GM19372 (cell line): ENCODE measurements around the gene LRP11.
"Not testable (repeated sequence)": the region's sequence is repeated elsewhere in the genome, so short reads cannot be mapped to it uniquely, and the experiment has no call there.

Experiments used
- ATAC-seq: cut with Tn5 transposase; IDR thresholded peaks from one replicate; pipeline ENCODE4 v1.9.1; 2021; ENCODE audit warnings: mild to moderate bottlenecking, low read depth, moderate library complexity; ENCODE audit not compliant: unreplicated experiment

The LRP11 gene

GRCh38 chr6:149899486-149899885 is 35.3 kb upstream of the LRP11 start:
- no peak for ATAC-seq

- no peak for ATAC-seq
These were observed 34.8 kb upstream of the LRP11 start for GRCh38 chr6:149898966-149899365.

GRCh38 chr6:149897855-149898744 is 33.9 kb upstream of the LRP11 start, which contains the start of gene RAET1E:
RAET1E (minus strand) TSS chr6:149898113; CDS start chr6:149890901, 7,212 bp downstream.
- ATAC-seq, result no peak

GRCh38 chr6:149897015-149897697 is 33.0 kb upstream of the LRP11 start:
- ATAC-seq, result no peak

- no peak for ATAC-seq
These were observed 32.3 kb upstream of the LRP11 start for GRCh38 chr6:149896491-149896890.

- no peak for ATAC-seq
These were observed 31.7 kb upstream of the LRP11 start for GRCh38 chr6:149895833-149896271.

- ATAC-seq, result no peak
These were observed 31.0 kb upstream of the LRP11 start for GRCh38 chr6:149895048-149895590.

- ATAC-seq, result not testable (repeated sequence)
These were observed 27.7 kb upstream of the LRP11 start for GRCh38 chr6:149891864-149892263.

GRCh38 chr6:149891259-149891658 is 27.1 kb upstream of the LRP11 start:
- no peak for ATAC-seq

GRCh38 chr6:149890629-149891045 is 26.5 kb upstream of the LRP11 start:
- no peak for ATAC-seq

- ATAC-seq, result no peak
These were observed 25.2 kb upstream of the LRP11 start for GRCh38 chr6:149889326-149889725.

- ATAC-seq, result no peak
These were observed 24.5 kb upstream of the LRP11 start for GRCh38 chr6:149888659-149889058.

- ATAC-seq, result no peak
These were observed 23.9 kb upstream of the LRP11 start for GRCh38 chr6:149888093-149888492.

- no peak for ATAC-seq
These were observed 23.2 kb upstream of the LRP11 start for GRCh38 chr6:149887343-149887742.

GRCh38 chr6:149885888-149886287 is 21.7 kb upstream of the LRP11 start:
- no peak for ATAC-seq

GRCh38 chr6:149884617-149885016 is 20.5 kb upstream of the LRP11 start:
- no peak for ATAC-seq

GRCh38 chr6:149884215-149884614 is 20.1 kb upstream of the LRP11 start:
- no peak for ATAC-seq

GRCh38 chr6:149881860-149882259 is 17.7 kb upstream of the LRP11 start:
- ATAC-seq, result no peak

- ATAC-seq, result no peak
These were observed 17.1 kb upstream of the LRP11 start for GRCh38 chr6:149881066-149881766.

GRCh38 chr6:149877659-149878058 is 13.5 kb upstream of the LRP11 start:
- ATAC-seq, result no peak
